OCI-LY7 (cell line): ENCODE measurements around the gene ITGB3. TPM values are rescaled to one million over a fixed set of nuclear protein-coding genes. Genes with fewer than 3 reads are reported as not detected.
A peak's percentile ranks its signal among the peaks of the same experiment; 100 is the strongest.

Experiments
- BruUV-seq: library from RNA; stranded (reverse); fragments of 400-500 nt; replicated peaks from 2 replicates; lab custom pipeline; 2021; lab: Mats Ljungman, UMichigan
- CTCF ChIA-PET: fragments of 300-600 bp; sonication (Branson Sonifier 250); formaldehyde crosslinking; loops from one replicate; lab custom pipeline; 2022; ENCODE audit warnings: antibody characterized with exemption; ENCODE audit not compliant: unreplicated experiment; lab: Charles Lee
- POLR2A ChIA-PET: fragments of 300-600 bp; sonication (Branson Sonifier 250); formaldehyde crosslinking; loops from one replicate; lab custom pipeline; 2022; ENCODE audit warnings: antibody characterized with exemption; lab: Charles Lee
- DNase-seq: peaks from one replicate; pipeline ENCODE4 v3.0.0-alpha.2; 2015; ENCODE audit warnings: low spot score
- H2AFZ ChIP-seq: fragments of 200-600 bp; sonication (generic), shearing (Covaris generic); 2 replicates; pipeline ENCODE4 v1.6.1; 2014; ENCODE audit warnings: mild to moderate bottlenecking, antibody characterized with exemption, low read length, moderate library complexity
- H3K27ac ChIP-seq: fragments of 200-600 bp; sonication (generic); 2 replicates; pipeline ENCODE4 v1.5.1; 2014; ENCODE audit warnings: mixed run types, low read depth, mild to moderate bottlenecking, moderate library complexity, low read length, inconsistent platforms; ENCODE audit not compliant: poor library complexity, severe bottlenecking
- H3K36me3 ChIP-seq: fragments of 200-600 bp; sonication (generic); 2 replicates; pipeline ENCODE4 v1.6.1; 2014; ENCODE audit warnings: mild to moderate bottlenecking, antibody characterized with exemption, low read length, moderate library complexity, mixed read lengths; ENCODE audit not compliant: insufficient read depth
- H3K4me1 ChIP-seq: fragments of 200-600 bp; sonication (generic); 2 replicates; pipeline ENCODE4 v1.5.1; 2014; ENCODE audit warnings: mild to moderate bottlenecking, low read length; ENCODE audit not compliant: insufficient read depth, poor library complexity, severe bottlenecking
- H3K4me2 ChIP-seq: fragments of 200-600 bp; sonication (generic); 2 replicates; pipeline ENCODE4 v1.6.1; 2014; ENCODE audit warnings: mild to moderate bottlenecking, low read length
- H3K4me3 ChIP-seq: fragments of 200-600 bp; sonication (generic); 2 replicates; pipeline ENCODE4 v1.5.1; 2014; ENCODE audit warnings: mild to moderate bottlenecking, low read depth, low read length; ENCODE audit not compliant: poor library complexity, severe bottlenecking
- H3K79me2 ChIP-seq: fragments of 200-600 bp; sonication (generic); 2 replicates; pipeline ENCODE4 v1.6.1; 2016; ENCODE audit warnings: low read depth, mild to moderate bottlenecking, low read length, moderate library complexity, mixed read lengths; ENCODE audit not compliant: insufficient read depth
- H3K9me2 ChIP-seq: fragments of 200-600 bp; sonication (generic); 2 replicates; pipeline ENCODE4 v1.6.1; 2016; ENCODE audit warnings: mild to moderate bottlenecking, low read length, mixed read lengths; ENCODE audit not compliant: insufficient read depth
- H3K9me3 ChIP-seq: fragments of 200-600 bp; sonication (generic); 2 replicates; pipeline ENCODE4 v1.6.1; 2014; ENCODE audit warnings: mild to moderate bottlenecking, mixed run types, low read length, mixed read lengths
- H4K20me1 ChIP-seq: fragments of 200-600 bp; sonication (generic); 2 replicates; pipeline ENCODE4 v1.6.1; 2014; ENCODE audit warnings: mild to moderate bottlenecking, antibody characterized with exemption, low read length, moderate library complexity, mixed read lengths; ENCODE audit not compliant: insufficient read depth
- CTCF ChIP-seq: fragments of 200-600 bp; sonication (generic); conservative IDR thresholded peaks from 2 replicates; pipeline ENCODE4 v1.5.1; 2014; ENCODE audit warnings: mild to moderate bottlenecking, antibody characterized with exemption, low read length, moderate library complexity, mixed read lengths
- EZH2phosphoT487 ChIP-seq: fragments of 200-600 bp; sonication (generic); IDR thresholded peaks from 2 replicates; pipeline ENCODE4 v1.6.1; 2018; ENCODE audit warnings: low read depth, borderline replicate concordance, mild to moderate bottlenecking, mixed run types, antibody characterized with exemption, low read length, moderate library complexity, mixed read lengths
- intact Hi-C: fragments of 100-400 bp; cut with micrococcal nuclease; formaldehyde crosslinking; loops from one replicate; pipeline ENCODE4 v1.10.0; 2022; ENCODE audit not compliant: unreplicated experiment
- total RNA-seq, 2 experiments: library from RNA; depleted of rRNA in 1 of 2; stranded (reverse); fragments of >200 nt in 1 of 2; shearing (Covaris generic) in 1 of 2; gene quantifications; 2 replicates each; pipeline ENCODE4 v1.2.3, GENCODE V29; 2014 to 2022

ITGB3 gene
- total RNA-seq, 2 experiments from 2014 or later: not detected

- CTCF ChIA-PET: no interaction called here
- intact Hi-C loops: no loop called here
- H3K4me2 ChIP-seq: no peak overlapping the region
Measured at GRCh38 chr17:47276444-47276843, 22.8 kb downstream of the ITGB3 start.

DNA sequence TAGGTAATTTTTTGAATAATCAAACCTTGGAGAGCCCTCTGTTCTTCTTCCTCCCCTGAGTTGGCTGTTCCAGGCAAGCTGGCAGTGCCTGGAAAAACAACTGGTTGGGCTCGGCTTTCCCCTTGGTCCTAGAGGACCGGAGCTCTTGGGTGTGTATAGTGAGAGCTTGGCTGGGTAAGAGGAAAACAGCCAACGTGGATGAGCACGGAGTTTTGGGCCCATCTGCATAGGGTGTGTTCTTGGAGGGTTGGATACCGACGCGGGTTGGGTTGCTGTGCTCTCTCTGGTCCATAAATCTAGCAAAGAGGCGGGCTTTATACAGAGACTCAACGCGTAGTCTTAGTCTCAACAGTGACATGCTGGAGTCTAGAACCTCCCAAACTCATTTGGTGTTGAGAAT lies 23.2 kb downstream of the ITGB3 start:
- ChIA-PET POLR2A (interaction anchor here (0.6 to 1.1 kb wide), 2 partner anchors 16 to 276 kb away, joined by 3 to 4 read pairs; no protein-coding TSS in a partner anchor), CTCF (no interaction called here)
- DNase-seq: no peak
- intact Hi-C loops: no loop called here
- Histone ChIP-seq H4K20me1 (no peaks in the 10 kb centered on the region), H3K9me2 (no peaks in the 10 kb centered on the region), H3K4me3 (no peak overlapping the region), H3K9me3 (no peaks in the 10 kb centered on the region), H3K36me3 (no peaks in the 10 kb centered on the region), H3K4me1 (peaks cover 34% of the 10 kb centered on the region), H2AFZ (no peak overlapping the region), H3K27ac (no peak overlapping the region), H3K4me2 (no peak overlapping the region), H3K79me2 (no peaks in the 10 kb centered on the region)
- BruUV-seq: no TSS peak
- TF ChIP-seq EZH2phosphoT487 (no peak), CTCF (no peak)

More at GRCh38 chr17:47276444-47276843, 22.8 kb downstream of the ITGB3 start:
- no TSS peak for BruUV-seq
- H3K9me3 ChIP-seq: no peaks in the 10 kb centered on the region
- TF ChIP-seq CTCF: no peak
- no peak for TF ChIP-seq EZH2phosphoT487
- POLR2A ChIA-PET: interaction anchor here (1.1 kb wide), 1 partner anchor 15 kb away, joined by 3 read pairs; no protein-coding TSS in a partner anchor
- H2AFZ ChIP-seq: no peak overlapping the region
- H3K4me1 ChIP-seq: peaks cover 34% of the 10 kb centered on the region
- H3K36me3 ChIP-seq: no peaks in the 10 kb centered on the region
- no peaks in the 10 kb centered on the region for H3K9me2 ChIP-seq
- H3K27ac ChIP-seq: no peak overlapping the region
- DNase-seq: no peak
- no peaks in the 10 kb centered on the region for H3K79me2 ChIP-seq
- H4K20me1 ChIP-seq: no peaks in the 10 kb centered on the region
- H3K4me3 ChIP-seq: no peak overlapping the region

- Histone ChIP-seq H2AFZ (no peak overlapping the region), H3K4me1 (peaks cover 34% of the 10 kb centered on the region), H3K79me2 (no peaks in the 10 kb centered on the region), H3K4me2 (peak overlapping the region; percentile 15; the same call in 1 of the 2 replicates), H3K9me3 (no peaks in the 10 kb centered on the region), H3K36me3 (no peaks in the 10 kb centered on the region), H3K4me3 (no peak overlapping the region), H3K27ac (no peak overlapping the region), H3K9me2 (no peaks in the 10 kb centered on the region), H4K20me1 (no peaks in the 10 kb centered on the region)
- CTCF ChIA-PET: no interaction called here
- no peak for TF ChIP-seq EZH2phosphoT487
- no peak for TF ChIP-seq CTCF
- intact Hi-C loops: no loop called here
- no TSS peak for BruUV-seq
- no peak for DNase-seq
- POLR2A ChIA-PET: no interaction called here
Measured at GRCh38 chr17:47277921-47278320, 24.3 kb downstream of the ITGB3 start.
